Astrocyte of the cerebellum (primary cell): ENCODE results near the gene SERPINI2.
A peak's percentile ranks its signal among the peaks of the same experiment; 100 is the strongest.
"Not testable (repeated sequence)": the region's sequence is repeated elsewhere in the genome, so short reads cannot be mapped to it uniquely, and the experiment has no call there.

Source experiments
- DNase-seq: peaks from one replicate; pipeline ENCODE4 v3.0.0-alpha.2; 2011; ENCODE audit warnings: low read depth
- H3K4me3 ChIP-seq: 2 replicates; pipeline ENCODE4 v1.5.1; 2011; ENCODE audit warnings: mild to moderate bottlenecking, low read depth, low read length, moderate library complexity
- CTCF ChIP-seq: IDR thresholded peaks from 2 replicates; pipeline ENCODE4 v1.5.1; 2012; ENCODE audit warnings: low read length, low read depth, moderate library complexity, mild to moderate bottlenecking; ENCODE audit errors: missing control alignments
- in situ Hi-C: cut with HindIII; loops from 2 replicates; pipeline ENCODE4 v1.10.0; 2017; ENCODE audit warnings: low sequenced_read_pairs

Gene SERPINI2

GRCh38 chr3:167437428-167438139 is 36.3 kb downstream of the SERPINI2 start:
- in situ Hi-C loops = no loop called here

GRCh38 chr3:167426962-167427361 is 46.9 kb downstream of the SERPINI2 start:
- DNase-seq, H3K4me3 ChIP-seq, in situ Hi-C loops: not testable (repeated sequence)

More at GRCh38 chr3:167437428-167438139, 36.3 kb downstream of the SERPINI2 start:
- H3K4me3 ChIP-seq = no peak overlapping the region
- TF ChIP-seq CTCF = no peak
- DNase-seq = no peak

GRCh38 chr3:167422396-167422795 is 51.4 kb downstream of the SERPINI2 start:
- H3K4me3 ChIP-seq, DNase-seq, in situ Hi-C loops: not testable (repeated sequence)

- in situ Hi-C loops = no loop called here
- no peak for DNase-seq
- no peak overlapping the region for H3K4me3 ChIP-seq
- no peak for TF ChIP-seq CTCF
Measured at GRCh38 chr3:167409611-167410010, 64.2 kb downstream of the SERPINI2 start.

- H3K4me3 ChIP-seq = no peak overlapping the region
- in situ Hi-C loops = no loop called here
- peak; percentile 79 for DNase-seq
- peak; percentile 76 for TF ChIP-seq CTCF
Measured at GRCh38 chr3:167406876-167407492, 66.9 kb downstream of the SERPINI2 start.

GRCh38 chr3:167397826-167398225 is 76.0 kb downstream of the SERPINI2 start:
- in situ Hi-C loops = no loop called here
- DNase-seq = no peak
- TF ChIP-seq CTCF = no peak
- H3K4me3 ChIP-seq = no peak overlapping the region

- no peak overlapping the region for H3K4me3 ChIP-seq
- no peak for TF ChIP-seq CTCF
- in situ Hi-C loops = no loop called here
- no peak for DNase-seq
Measured at GRCh38 chr3:167396075-167396474, 77.8 kb downstream of the SERPINI2 start.
